ENCODE measurements around the gene FAM241A.

FAM241A gene

GRCh38 chr4:112189754-112190153 is 44.5 kb downstream of the FAM241A start:
- DNase-seq: no peak
- H3K9me3 ChIP-seq (ENCODE audit: severe bottlenecking): no peaks in the 10 kb centered on the region
- H3K4me3 ChIP-seq (ENCODE audit: low read depth, low read length): no peak overlapping the region
- peak; percentile 11; the same call in 1 of the 2 replicates for TF ChIP-seq CTCF (IDR thresholded peaks at IDR 0.05; ENCODE audit: low read depth, low read length)
- no peaks in the 10 kb centered on the region for H3K27me3 ChIP-seq (ENCODE audit: insufficient read depth, low read depth, severe bottlenecking)
- peaks cover 9% of the 10 kb centered on the region for H3K36me3 ChIP-seq
- no peak overlapping the region for H3K27ac ChIP-seq

- DNase-seq: no peak
Observed at GRCh38 chr4:112190684-112191083, 45.4 kb downstream of the FAM241A start.

GRCh38 chr4:112196461-112196860 is 51.2 kb downstream of the FAM241A start:
- H3K36me3 ChIP-seq: no peaks in the 10 kb centered on the region
- no peak overlapping the region for H3K4me3 ChIP-seq (ENCODE audit: low read depth, low read length)
- no peaks in the 10 kb centered on the region for H3K27me3 ChIP-seq (ENCODE audit: insufficient read depth, low read depth, severe bottlenecking)
- TF ChIP-seq CTCF (IDR thresholded peaks at IDR 0.05; ENCODE audit: low read depth, low read length): no peak
- H3K9me3 ChIP-seq (ENCODE audit: severe bottlenecking): no peaks in the 10 kb centered on the region
- peak; percentile 70 for DNase-seq
- H3K27ac ChIP-seq: peak overlapping the region; percentile 45

More at GRCh38 chr4:112190684-112191083, 45.4 kb downstream of the FAM241A start:
- no peak overlapping the region for H3K4me3 ChIP-seq (ENCODE audit: low read depth, low read length)
- no peaks in the 10 kb centered on the region for H3K9me3 ChIP-seq (ENCODE audit: severe bottlenecking)
- TF ChIP-seq CTCF (IDR thresholded peaks at IDR 0.05; ENCODE audit: low read depth, low read length): no peak
- no peak overlapping the region for H3K27ac ChIP-seq
- peaks cover 9% of the 10 kb centered on the region for H3K36me3 ChIP-seq
- H3K27me3 ChIP-seq (ENCODE audit: insufficient read depth, low read depth, severe bottlenecking): no peaks in the 10 kb centered on the region

- no peaks in the 10 kb centered on the region for H3K27me3 ChIP-seq (ENCODE audit: insufficient read depth, low read depth, severe bottlenecking)
- no peak for DNase-seq
- no peaks in the 10 kb centered on the region for H3K36me3 ChIP-seq
- H3K27ac ChIP-seq: no peak overlapping the region
- no peak overlapping the region for H3K4me3 ChIP-seq (ENCODE audit: low read depth, low read length)
- H3K9me3 ChIP-seq (ENCODE audit: severe bottlenecking): no peaks in the 10 kb centered on the region
- no peak for TF ChIP-seq CTCF (IDR thresholded peaks at IDR 0.05; ENCODE audit: low read depth, low read length)
Observed at GRCh38 chr4:112199041-112199440, 53.8 kb downstream of the FAM241A start.

- Histone ChIP-seq H3K27me3 (ENCODE audit: insufficient read depth, low read depth, severe bottlenecking) (no peaks in the 10 kb centered on the region), H3K9me3 (ENCODE audit: severe bottlenecking) (no peaks in the 10 kb centered on the region), H3K4me3 (ENCODE audit: low read depth, low read length) (no peak overlapping the region), H3K36me3 (no peaks in the 10 kb centered on the region), H3K27ac (no peak overlapping the region)
- no peak for TF ChIP-seq CTCF (IDR thresholded peaks at IDR 0.05; ENCODE audit: low read depth, low read length)
- DNase-seq: no peak
Observed at GRCh38 chr4:112201915-112202505, 56.8 kb downstream of the FAM241A start.

- Histone ChIP-seq H3K36me3 (no peaks in the 10 kb centered on the region), H3K27ac (no peak overlapping the region), H3K9me3 (ENCODE audit: severe bottlenecking) (no peaks in the 10 kb centered on the region), H3K27me3 (ENCODE audit: insufficient read depth, low read depth, severe bottlenecking) (no peaks in the 10 kb centered on the region), H3K4me3 (ENCODE audit: low read depth, low read length) (no peak overlapping the region)
- DNase-seq: no peak
- no peak for TF ChIP-seq CTCF (IDR thresholded peaks at IDR 0.05; ENCODE audit: low read depth, low read length)
Observed at GRCh38 chr4:112203593-112203992, 58.3 kb downstream of the FAM241A start.

Measured in WERI-Rb-1 (cell line).